Hematopoietic multipotent progenitor cell treated with erythropoietin and hydrocortisone succinate and interleukin-3 and kit ligand, for 8 days (in vitro differentiated cells): ENCODE data around the gene MEI1.

Experiments
- DNase-seq: peaks from one replicate; pipeline ENCODE4 v3.0.0-alpha.2; 2015

Gene MEI1

GRCh38 chr22:41746567-41747400 is 47.5 kb downstream of the MEI1 start:
- peak; percentile 76 for DNase-seq

- no peak for DNase-seq
Measured at GRCh38 chr22:41752011-41752970, 53.0 kb downstream of the MEI1 start.

- no peak for DNase-seq
Measured at GRCh38 chr22:41753984-41754383, 54.7 kb downstream of the MEI1 start.

GRCh38 chr22:41757502-41757901 is 58.2 kb downstream of the MEI1 start:
- DNase-seq: no peak

- DNase-seq: no peak
Measured at GRCh38 chr22:41758231-41758630, 58.9 kb downstream of the MEI1 start.

- DNase-seq: peak; percentile 42
Measured at GRCh38 chr22:41762980-41763779, 63.9 kb downstream of the MEI1 start.

- no peak for DNase-seq
Measured at GRCh38 chr22:41766476-41766875, 67.2 kb downstream of the MEI1 start.

GRCh38 chr22:41768430-41768829 is 69.1 kb downstream of the MEI1 start:
- no peak for DNase-seq

- no peak for DNase-seq
Measured at GRCh38 chr22:41770715-41771468, 71.6 kb downstream of the MEI1 start.

GRCh38 chr22:41772198-41772597 is 72.9 kb downstream of the MEI1 start:
- no peak for DNase-seq

GRCh38 chr22:41772645-41773044 is 73.3 kb downstream of the MEI1 start:
- DNase-seq: no peak

- DNase-seq: no peak
Measured at GRCh38 chr22:41775338-41775737, 76.0 kb downstream of the MEI1 start.

- no peak for DNase-seq
Measured at GRCh38 chr22:41775976-41776375, 76.7 kb downstream of the MEI1 start.

GRCh38 chr22:41776381-41776780 is 77.1 kb downstream of the MEI1 start:
- DNase-seq: no peak

- DNase-seq: no peak
Measured at GRCh38 chr22:41777749-41778425, 78.6 kb downstream of the MEI1 start.

GRCh38 chr22:41779929-41780505 is 80.7 kb downstream of the MEI1 start:
- no peak for DNase-seq

GRCh38 chr22:41780746-41781505 is 81.6 kb downstream of the MEI1 start:
- peak; percentile 63 for DNase-seq

- no peak for DNase-seq
Measured at GRCh38 chr22:41781507-41781906, 82.2 kb downstream of the MEI1 start.

GRCh38 chr22:41782316-41782715 is 83.0 kb downstream of the MEI1 start:
- DNase-seq: no peak

- DNase-seq: no peak
Measured at GRCh38 chr22:41782751-41783150, 83.4 kb downstream of the MEI1 start.
